ENCODE measurements around the gene IFT88.
"Not testable (repeated sequence)": the region's sequence is repeated elsewhere in the genome, so short reads cannot be mapped to it uniquely, and the experiment has no call there.

IFT88 gene

DNA sequence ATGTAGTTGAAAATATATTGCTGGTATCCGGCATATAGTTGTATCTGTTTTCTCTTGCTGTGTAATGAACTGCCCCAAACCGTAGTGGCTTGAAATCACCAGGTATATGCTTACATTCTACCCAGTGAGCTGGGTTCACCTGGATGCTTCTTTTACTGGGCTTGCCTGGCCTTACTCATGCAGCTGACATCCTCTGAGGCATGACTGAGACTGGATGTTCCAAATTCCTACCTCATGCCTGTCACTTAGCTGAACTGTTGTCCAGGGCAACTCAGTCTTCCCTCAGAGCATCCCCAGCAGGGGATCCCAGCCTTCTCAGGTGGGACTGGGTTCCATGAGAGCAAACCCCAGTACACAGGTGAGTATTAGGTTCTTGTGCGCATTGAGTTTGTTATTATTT, 66.8 kb downstream of the IFT88 start:
- no peak for DNase-seq

GRCh38 chr13:20636079-20636478, 69.1 kb downstream of the IFT88 start:
- no peak for DNase-seq

DNA sequence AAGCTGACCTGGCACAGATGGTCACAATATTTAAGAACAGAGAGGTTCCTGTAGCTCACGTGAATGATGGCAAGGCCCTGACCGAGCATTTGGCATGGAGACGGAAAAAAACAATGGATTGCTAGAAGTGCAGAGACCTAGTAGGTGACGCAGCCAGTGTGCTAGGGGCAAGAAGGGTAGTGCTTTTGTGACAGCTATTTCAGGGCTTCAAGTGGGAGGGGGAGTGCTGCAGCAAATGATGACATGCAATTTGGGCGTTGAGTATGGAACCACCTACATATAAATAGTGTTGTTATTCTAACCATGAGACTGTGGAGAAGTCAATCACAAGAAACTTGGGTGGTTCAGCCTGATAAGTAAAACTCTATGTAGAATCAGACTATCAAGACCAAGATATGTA, 70.9 kb downstream of the IFT88 start:
- DNase-seq, result no peak

DNA sequence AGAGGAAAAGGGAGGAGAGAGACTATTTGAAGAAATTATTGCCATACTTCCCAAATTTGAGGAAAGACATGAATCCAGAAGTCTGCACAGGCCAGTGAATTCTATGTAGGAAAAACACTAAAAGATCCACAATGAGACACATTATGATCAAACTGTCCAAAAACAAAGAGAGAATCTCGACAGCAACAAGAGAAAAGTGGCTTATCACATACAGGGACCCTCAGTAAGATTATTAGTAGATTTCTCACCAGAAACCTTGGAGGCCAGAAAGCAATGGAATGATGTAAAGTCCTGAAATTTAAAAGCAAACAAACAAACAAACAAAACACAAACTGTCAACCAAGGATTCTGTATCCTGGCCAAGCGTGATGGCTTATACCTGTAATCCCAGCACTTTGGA, 80.8 kb downstream of the IFT88 start:
- no peak for DNase-seq

- no peak for DNase-seq
Observed at GRCh38 chr13:20652946-20653345, 86.0 kb downstream of the IFT88 start.

DNA sequence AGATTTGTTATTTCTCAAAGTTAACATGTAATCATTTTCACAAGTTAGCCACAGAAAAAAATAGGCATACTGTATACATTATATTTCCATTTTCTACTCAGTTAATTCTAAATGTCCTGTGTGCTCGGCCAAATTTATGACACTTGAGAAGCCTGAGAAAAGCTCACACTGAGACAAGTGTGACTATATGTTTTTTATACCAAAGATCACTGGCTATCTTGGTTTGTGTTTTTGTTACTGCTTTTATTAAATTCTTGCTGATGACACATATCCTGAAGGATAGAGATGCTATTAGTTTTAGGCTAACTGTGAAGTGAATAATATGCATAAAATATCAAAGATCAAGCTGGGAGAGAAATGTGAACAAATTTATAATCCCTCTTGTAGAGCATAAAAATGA, 87.2 kb downstream of the IFT88 start:
- DNase-seq, result no peak

- DNase-seq, result no peak
Observed at GRCh38 chr13:20658451-20659040, 91.6 kb downstream of the IFT88 start.

DNA sequence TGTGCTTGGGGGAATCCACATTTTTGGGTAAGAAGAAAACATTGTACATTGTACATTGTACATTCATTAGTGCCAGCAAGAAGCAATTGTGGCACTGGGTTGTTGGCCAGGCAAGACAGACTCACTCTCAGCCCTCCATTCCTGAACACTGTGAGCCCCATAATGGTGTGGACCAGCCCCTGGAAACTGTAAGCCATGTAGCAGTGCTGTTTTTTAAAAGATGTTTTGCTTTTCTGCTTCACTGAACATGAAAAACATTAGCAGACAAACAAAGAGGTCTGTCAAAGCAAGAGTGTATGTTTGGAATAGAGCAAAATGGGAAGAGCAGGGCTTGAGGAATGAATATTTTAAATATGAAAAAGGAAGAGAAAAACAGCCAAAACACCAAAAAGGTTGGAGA, 97.4 kb downstream of the IFT88 start:
- DNase-seq, result no peak

DNA sequence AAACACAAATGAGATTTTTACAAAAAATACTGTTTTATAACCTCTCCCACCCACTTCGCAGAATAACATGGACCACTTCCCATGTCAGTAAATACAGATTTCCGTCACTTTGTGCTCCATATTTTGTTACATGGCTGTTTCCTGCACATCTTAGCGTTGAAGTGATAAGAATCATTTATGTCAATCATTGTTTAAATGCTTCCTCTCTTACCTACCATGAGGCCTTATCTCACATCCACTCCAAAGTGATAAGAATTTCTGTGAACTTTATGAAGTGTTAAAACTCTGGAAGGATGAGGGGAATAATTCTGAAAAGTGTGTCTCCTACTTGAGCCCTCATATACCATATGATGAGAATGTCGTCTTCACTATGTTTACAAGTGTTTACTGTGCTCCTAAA, 100.0 kb downstream of the IFT88 start:
- DNase-seq, result no peak

- no peak for DNase-seq
Observed at GRCh38 chr13:20667857-20668437, 101.0 kb downstream of the IFT88 start.

GRCh38 chr13:20669162-20669561, 102.2 kb downstream of the IFT88 start:
- DNase-seq, result no peak

DNA sequence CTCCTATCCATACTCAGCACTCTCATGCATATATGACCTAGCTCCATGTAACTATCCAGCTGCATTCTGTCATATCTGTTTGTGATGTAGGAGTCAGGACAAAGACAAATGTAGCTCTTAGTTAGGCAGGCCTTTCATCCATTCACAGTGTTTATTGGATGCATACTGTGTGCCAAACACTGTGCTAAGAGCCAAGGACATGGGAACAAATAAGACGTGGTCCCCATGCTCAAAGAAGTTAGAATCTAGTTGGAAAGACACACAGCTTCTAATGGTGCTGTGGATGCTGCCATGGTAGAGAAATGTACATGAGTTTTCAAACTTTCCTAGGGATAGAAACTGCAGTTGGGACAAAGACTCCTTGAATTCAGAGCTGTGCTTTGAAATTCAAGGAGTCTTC, 104.8 kb downstream of the IFT88 start:
- no peak for DNase-seq

DNA sequence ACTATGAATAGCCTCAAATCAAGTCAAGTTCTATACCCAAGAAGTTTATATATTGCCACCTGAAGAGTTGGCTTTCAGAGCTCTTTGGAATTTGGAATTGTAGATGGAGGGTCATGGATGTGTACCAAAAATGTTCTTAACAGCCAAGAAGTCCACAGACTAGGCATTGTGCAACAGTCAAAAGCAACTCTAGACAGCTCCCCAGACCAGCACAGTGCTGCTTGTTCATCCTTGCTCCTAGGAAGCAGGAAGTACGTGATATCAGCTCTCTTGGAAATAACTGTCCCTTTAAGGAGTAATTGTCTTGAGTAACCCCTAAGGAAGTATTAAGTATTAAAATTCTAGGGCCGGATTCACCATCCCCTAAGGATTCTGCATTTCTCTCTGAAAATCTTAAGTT, 105.8 kb downstream of the IFT88 start:
- no peak for DNase-seq

- no peak for DNase-seq
Observed at GRCh38 chr13:20673715-20674114, 106.8 kb downstream of the IFT88 start.

GRCh38 chr13:20676213-20676612, 109.3 kb downstream of the IFT88 start:
- DNase-seq, result no peak

DNA sequence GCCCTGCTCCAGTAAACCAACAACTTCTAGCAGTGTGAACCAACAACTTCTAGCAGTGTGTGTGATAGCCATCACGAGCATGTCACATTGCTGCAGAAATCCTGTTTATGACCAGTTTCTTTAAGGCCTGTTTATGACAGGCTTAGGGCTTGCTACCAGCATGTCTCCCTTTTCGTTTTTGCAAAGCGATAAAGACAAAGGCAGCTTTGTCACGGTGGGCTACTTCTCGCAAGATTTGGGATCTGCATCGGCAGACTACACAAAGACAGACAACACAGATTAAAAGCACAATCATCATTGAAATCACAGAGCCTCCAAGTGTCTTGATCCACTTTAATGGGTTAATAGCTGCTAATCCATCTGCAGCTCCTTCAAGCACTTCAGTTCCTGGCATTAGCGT, 111.6 kb downstream of the IFT88 start:
- DNase-seq, result not testable (repeated sequence)

GRCh38 chr13:20679879-20680278, 112.9 kb downstream of the IFT88 start:
- no peak for DNase-seq

DNA sequence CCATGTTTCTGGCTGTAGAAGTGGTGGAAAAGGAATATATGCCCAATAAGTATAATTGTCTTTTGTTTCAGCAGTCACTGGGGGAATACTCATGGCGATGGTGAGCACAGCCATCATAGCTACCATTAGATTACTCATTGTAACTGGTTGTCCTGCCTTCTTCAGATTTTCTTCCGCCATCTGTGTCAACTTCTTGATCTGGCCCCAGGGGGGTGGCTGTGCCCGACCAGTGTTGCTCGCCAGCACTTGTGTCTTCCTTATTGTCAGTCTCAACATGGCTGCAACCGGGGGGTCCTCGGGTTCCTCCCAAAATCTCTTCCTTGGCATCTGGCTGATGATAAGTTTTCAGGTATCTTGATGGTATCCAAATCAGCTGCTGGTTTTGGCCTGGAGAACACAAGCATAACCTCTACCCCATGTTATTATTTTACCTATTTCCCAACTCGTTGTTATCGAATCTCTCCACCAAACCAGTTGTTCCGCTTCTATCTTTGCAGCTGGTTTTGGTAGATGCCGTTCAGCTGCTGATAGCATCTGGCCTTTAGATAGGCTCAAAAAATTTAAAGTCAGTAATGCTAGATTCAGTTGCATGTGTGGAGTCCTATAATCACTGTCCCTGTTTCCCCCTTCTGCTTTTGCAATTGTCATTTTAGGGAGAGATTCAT, 113.6 kb downstream of the IFT88 start:
- DNase-seq, result no peak

DNA sequence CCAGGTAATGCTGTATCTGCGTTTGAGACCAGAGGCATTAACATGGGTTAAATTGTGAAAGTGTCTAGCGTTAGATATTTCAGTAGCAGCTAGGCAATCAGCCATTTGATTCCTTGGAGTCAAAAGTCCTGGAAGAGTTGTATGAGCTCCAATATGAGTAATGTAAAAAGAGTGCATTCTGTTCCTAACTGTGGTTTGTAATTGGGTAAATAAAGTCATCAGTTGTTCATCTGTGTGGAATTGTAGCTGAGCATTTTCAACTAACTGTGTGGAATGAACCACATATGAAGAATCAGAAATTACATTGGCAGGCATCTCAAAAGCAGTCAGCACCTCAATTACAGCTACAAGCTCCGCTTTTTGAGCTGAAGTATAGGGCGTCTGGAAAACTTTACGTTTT, 114.5 kb downstream of the IFT88 start:
- not testable (repeated sequence) for DNase-seq

- no peak for DNase-seq
Observed at GRCh38 chr13:20682061-20682460, 115.1 kb downstream of the IFT88 start.

DNA sequence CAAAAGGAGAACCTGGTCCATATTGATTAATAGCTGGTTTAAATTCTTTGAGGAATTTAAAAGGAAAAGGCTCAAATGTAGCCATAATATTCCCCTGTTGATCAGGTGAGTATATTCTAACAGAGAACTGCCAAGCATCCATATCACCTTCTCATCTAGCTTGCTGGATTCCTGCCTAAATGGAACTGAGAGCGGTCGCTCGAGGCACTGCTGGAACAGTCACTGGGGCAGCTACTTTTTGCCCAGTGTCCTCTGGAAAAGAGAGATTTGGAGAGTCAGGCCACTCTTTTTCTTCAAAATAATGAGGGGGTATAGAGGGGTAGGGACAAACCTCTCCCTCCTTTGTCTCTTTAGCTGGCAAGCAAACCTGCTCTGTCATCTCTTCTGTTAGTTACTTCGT, 117.1 kb downstream of the IFT88 start:
- no peak for DNase-seq

GRCh38 chr13:20684546-20684945, 117.6 kb downstream of the IFT88 start:
- no peak for DNase-seq

GRCh38 chr13:20685092-20685491, 118.1 kb downstream of the IFT88 start:
- DNase-seq, result no peak

- no peak for DNase-seq
Observed at GRCh38 chr13:20686167-20686566, 119.2 kb downstream of the IFT88 start.
